A549 (cell line): ENCODE results near the gene ZNF724. TPM values are rescaled to one million over a fixed set of nuclear protein-coding genes. Genes with fewer than 3 reads are reported as not detected.
"Not testable (repeated sequence)": the region's sequence is repeated elsewhere in the genome, so short reads cannot be mapped to it uniquely, and the experiment has no call there.

Source experiments
- ATAC-seq, 2 experiments: fragments of 200-7000 bp in 1 of 2; fragments of >200 bp in 1 of 2; cut with Nextera tagmentation in 1 of 2; cut with Tn5 transposase in 1 of 2; 3 replicates each; pipeline versions ENCODE4 v1.8.0 to v1.9.1; 2018 to 2020; ENCODE audit warnings: mild to moderate bottlenecking in 1 of 2, moderate library complexity in 1 of 2
- CTCF ChIA-PET: fragments of 300-600 bp; sonication (Branson Sonifier 250); formaldehyde crosslinking; extraction: SDS; loops from one replicate; lab custom pipeline; 2021; ENCODE audit warnings: antibody characterized with exemption, inconsistent platforms; lab: Yijun Ruan, JAX
- POLR2A ChIA-PET: fragments of 350-600 bp; formaldehyde crosslinking; extraction: SDS; loops from one replicate; lab custom pipeline; 2021; ENCODE audit warnings: antibody characterized with exemption, inconsistent platforms; lab: Yijun Ruan, JAX
- DNase-seq, 2 experiments: peaks; one replicate each; pipeline versions ENCODE4 v3.0.0 to v3.0.0-alpha.2; 2011 to 2016; ENCODE audit warnings: low read depth in 1 of 2, low spot score in 1 of 2
- FAIRE-seq: peaks from 2 replicates; lab custom pipeline; 2011; peaks lifted over from hg19 to GRCh38; lab: Jason Lieb, UNC
- H3K27ac ChIP-seq, 2 experiments: fragments of >200 bp; sonication (Bioruptor Twin); formaldehyde crosslinking; 3 replicates each; pipeline ENCODE4 v1.5.1; 2016 to 2017
- H3K4me1 ChIP-seq: fragments of >200 bp; sonication (Bioruptor Twin); formaldehyde crosslinking; 3 replicates; pipeline ENCODE4 v1.6.1; 2016
- H3K4me2 ChIP-seq: fragments of >200 bp; sonication (Bioruptor Twin); formaldehyde crosslinking; 3 replicates; pipeline ENCODE4 v1.6.1; 2016
- H3K4me3 ChIP-seq: fragments of >200 bp; sonication (Bioruptor Twin); formaldehyde crosslinking; 3 replicates; pipeline ENCODE4 v1.5.1; 2016
- H3K9me3 ChIP-seq: fragments of >200 bp; sonication (Bioruptor Twin); formaldehyde crosslinking; 3 replicates; pipeline ENCODE4 v1.6.1; 2016
- MAFK ChIP-seq: fragments of 450-650 bp; IDR thresholded peaks from 2 replicates; pipeline ENCODE4 v1.6.1; 2014; ENCODE audit not compliant: partially characterized antibody
- NFE2L2 ChIP-seq: fragments of 150-350 bp; conservative IDR thresholded peaks from 2 replicates; pipeline ENCODE4 v1.6.1; 2014; ENCODE audit warnings: low read length
- POLR2A ChIP-seq: IDR thresholded peaks from 2 replicates; pipeline ENCODE4 v1.6.1; 2012; ENCODE audit warnings: mild to moderate bottlenecking, low read length
- RAD21 ChIP-seq, 2 experiments: fragments of >200 bp in 1 of 2; sonication (Bioruptor Twin) in 1 of 2; formaldehyde crosslinking in 1 of 2; IDR thresholded peaks in 1 of 2; conservative IDR thresholded peaks in 1 of 2; 2 replicates in 1 of 2; 3 replicates in 1 of 2; pipeline ENCODE4 v1.6.1; 2012 to 2018; ENCODE audit warnings: inconsistent platforms in 1 of 2
- RCOR1 ChIP-seq: fragments of 150-350 bp; IDR thresholded peaks from 2 replicates; pipeline ENCODE4 v1.6.1; 2014; ENCODE audit warnings: antibody characterized with exemption, low read length, low read depth
- SMC3 ChIP-seq: fragments of >200 bp; sonication (Bioruptor Twin); formaldehyde crosslinking; IDR thresholded peaks from 3 replicates; pipeline ENCODE4 v1.6.1; 2018; ENCODE audit warnings: inconsistent platforms
- SREBF2 ChIP-seq: fragments of 450-650 bp; IDR thresholded peaks from 2 replicates; pipeline ENCODE4 v1.6.1; 2014; ENCODE audit warnings: mild to moderate bottlenecking, moderate library complexity
- WGBS: methylation state at CpG from one replicate; pipeline ENCODE4 v1.1.6; 2017; ENCODE audit errors: missing lambda C conversion rate; 5-methylcytosine and 5-hydroxymethylcytosine counted together
- polyA plus RNA-seq, 4 experiments: library from polyadenylated mRNA; depleted of rRNA in 3 of 4; stranded (reverse); fragments of >200 nt; fragmentation: RNase III in 1 of 4; extraction: RNeasy Plus Mini Kit Qiagen cat#74134 plus additional on column Dnase treatment in 1 of 4; gene quantifications; 2 replicates in 3 of 4; 3 replicates in 1 of 4; pipeline ENCODE4 v1.2.3, GENCODE V29; 2011 to 2017
- TF ChIP-seq, protein P1 (sequence below): fragments of 200-600 bp; sonication (generic); IDR thresholded peaks from 2 replicates; pipeline ENCODE4 v1.6.1; 2016; ENCODE audit warnings: antibody characterized with exemption, mild to moderate bottlenecking, moderate library complexity
- TF ChIP-seq, protein P2 (sequence below): fragments of 250-450 bp; sonication (Bioruptor Pico); IDR thresholded peaks from 2 replicates; pipeline ENCODE4 v1.5.0; 2021; ENCODE audit warnings: mild to moderate bottlenecking, moderate library complexity, borderline replicate concordance

ZNF724 gene
- polyA plus RNA-seq, 2 of the 4 experiments (the other 2 are of a cell fraction): 1.4 to 1.8 TPM

DNA sequence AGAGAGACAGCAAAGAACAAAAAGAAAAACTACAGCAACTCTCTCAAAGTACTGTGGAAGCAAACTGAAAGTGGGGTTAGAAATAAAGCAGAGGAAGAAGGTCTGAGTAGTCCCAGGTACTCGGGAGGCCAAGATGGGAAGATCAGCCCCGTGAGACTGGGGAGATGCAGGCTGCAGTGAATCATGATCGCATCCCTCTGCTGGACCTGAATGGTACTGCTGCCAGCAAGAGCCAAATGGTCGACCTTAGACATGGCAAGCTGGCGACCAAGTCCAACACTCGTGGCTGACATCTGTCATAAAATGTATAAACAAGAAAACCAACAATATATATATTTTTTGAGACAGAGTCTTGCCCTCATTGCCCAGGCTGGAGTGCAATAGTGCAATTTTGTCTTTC lies 33.7 kb upstream of the ZNF724 start:
- CTCF ChIA-PET: interaction anchor here (0.8 kb wide), 1 partner anchor 14 kb away, joined by 3 read pairs; no protein-coding TSS in a partner anchor
- DNase-seq (peak in 1 of 2 experiments; percentile 61), ATAC-seq (peak; percentile 68 to 87; a peak in 4 of 6 replicates)
- no peak overlapping the region for H3K4me3 ChIP-seq
- 6% methylated on average over 6 of the region's 6 CpGs for WGBS
- no peak overlapping the region for H3K4me2 ChIP-seq
- no peaks in the 10 kb centered on the region for H3K4me1 ChIP-seq
- TF ChIP-seq, protein P1, sequence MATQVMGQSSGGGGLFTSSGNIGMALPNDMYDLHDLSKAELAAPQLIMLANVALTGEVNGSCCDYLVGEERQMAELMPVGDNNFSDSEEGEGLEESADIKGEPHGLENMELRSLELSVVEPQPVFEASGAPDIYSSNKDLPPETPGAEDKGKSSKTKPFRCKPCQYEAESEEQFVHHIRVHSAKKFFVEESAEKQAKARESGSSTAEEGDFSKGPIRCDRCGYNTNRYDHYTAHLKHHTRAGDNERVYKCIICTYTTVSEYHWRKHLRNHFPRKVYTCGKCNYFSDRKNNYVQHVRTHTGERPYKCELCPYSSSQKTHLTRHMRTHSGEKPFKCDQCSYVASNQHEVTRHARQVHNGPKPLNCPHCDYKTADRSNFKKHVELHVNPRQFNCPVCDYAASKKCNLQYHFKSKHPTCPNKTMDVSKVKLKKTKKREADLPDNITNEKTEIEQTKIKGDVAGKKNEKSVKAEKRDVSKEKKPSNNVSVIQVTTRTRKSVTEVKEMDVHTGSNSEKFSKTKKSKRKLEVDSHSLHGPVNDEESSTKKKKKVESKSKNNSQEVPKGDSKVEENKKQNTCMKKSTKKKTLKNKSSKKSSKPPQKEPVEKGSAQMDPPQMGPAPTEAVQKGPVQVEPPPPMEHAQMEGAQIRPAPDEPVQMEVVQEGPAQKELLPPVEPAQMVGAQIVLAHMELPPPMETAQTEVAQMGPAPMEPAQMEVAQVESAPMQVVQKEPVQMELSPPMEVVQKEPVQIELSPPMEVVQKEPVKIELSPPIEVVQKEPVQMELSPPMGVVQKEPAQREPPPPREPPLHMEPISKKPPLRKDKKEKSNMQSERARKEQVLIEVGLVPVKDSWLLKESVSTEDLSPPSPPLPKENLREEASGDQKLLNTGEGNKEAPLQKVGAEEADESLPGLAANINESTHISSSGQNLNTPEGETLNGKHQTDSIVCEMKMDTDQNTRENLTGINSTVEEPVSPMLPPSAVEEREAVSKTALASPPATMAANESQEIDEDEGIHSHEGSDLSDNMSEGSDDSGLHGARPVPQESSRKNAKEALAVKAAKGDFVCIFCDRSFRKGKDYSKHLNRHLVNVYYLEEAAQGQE: no peak
- TF ChIP-seq RAD21 (conservative IDR thresholded peaks at IDR 0.05 in 1 of 2, IDR thresholded peaks at IDR 0.05 in 1 of 2): peak in 1 of 2 experiments; percentile 14; a peak in 1 of 5 replicates
- TF ChIP-seq, all 56 proteins: peak for 1
- Histone ChIP-seq H3K27ac (no peak overlapping the region), H3K9me3 (peaks cover 25% of the 10 kb centered on the region)
- FAIRE-seq: no peak
- POLR2A ChIA-PET: no interaction called here

DNA sequence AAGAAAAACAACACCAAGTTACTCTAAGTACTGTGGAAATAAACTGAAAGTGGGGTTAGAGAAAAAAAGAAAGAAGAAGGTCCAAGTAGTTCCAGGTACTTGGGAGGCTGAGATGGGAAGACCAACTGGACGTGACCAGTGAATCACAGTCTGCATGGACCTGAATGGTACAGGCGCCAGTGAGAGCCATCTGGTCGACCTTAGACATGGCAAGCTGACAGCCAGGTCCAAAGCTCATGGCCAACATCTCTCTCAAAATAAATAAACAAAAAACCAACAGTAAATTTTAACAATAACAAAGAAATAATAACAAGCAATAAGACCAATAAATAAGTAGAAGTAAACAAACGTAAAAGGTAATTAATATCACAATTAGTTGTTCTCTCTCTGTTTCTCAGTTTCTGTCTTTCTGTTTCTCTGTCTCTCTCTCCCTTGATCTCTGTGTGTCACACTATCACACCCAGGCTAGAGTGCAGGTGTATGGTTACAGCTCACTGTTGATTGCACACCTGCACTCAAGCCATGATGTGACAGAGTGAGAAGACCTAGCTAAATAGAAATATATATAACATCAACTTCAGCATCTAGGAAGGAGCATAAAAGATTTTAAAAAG lies 31.6 kb upstream of the ZNF724 start:
- H3K9me3 ChIP-seq: peaks cover 21% of the 10 kb centered on the region
- no peak overlapping the region for H3K27ac ChIP-seq
- H3K4me1 ChIP-seq: no peaks in the 10 kb centered on the region
- H3K4me3 ChIP-seq: no peak overlapping the region
- no peak for FAIRE-seq
- H3K4me2 ChIP-seq: no peak overlapping the region
- WGBS: 5% methylated on average over 4 of the region's 4 CpGs
- DNase-seq: no peak
- ATAC-seq: no peak
- TF ChIP-seq NFE2L2 (no peak), SMC3 (no peak), SREBF2 (no peak), MAFK (no peak)
- TF ChIP-seq, protein P2, sequence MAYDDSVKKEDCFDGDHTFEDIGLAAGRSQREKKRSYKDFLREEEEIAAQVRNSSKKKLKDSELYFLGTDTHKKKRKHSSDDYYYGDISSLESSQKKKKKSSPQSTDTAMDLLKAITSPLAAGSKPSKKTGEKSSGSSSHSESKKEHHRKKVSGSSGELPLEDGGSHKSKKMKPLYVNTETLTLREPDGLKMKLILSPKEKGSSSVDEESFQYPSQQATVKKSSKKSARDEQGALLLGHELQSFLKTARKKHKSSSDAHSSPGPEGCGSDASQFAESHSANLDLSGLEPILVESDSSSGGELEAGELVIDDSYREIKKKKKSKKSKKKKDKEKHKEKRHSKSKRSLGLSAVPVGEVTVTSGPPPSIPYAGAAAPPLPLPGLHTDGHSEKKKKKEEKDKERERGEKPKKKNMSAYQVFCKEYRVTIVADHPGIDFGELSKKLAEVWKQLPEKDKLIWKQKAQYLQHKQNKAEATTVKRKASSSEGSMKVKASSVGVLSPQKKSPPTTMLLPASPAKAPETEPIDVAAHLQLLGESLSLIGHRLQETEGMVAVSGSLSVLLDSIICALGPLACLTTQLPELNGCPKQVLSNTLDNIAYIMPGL (CRISPR knock-in tag): no peak
- ChIA-PET CTCF (interaction anchor here (1.0 kb wide), 1 partner anchor 8 kb away, joined by 5 read pairs; no protein-coding TSS in a partner anchor), POLR2A (no interaction called here)

DNA sequence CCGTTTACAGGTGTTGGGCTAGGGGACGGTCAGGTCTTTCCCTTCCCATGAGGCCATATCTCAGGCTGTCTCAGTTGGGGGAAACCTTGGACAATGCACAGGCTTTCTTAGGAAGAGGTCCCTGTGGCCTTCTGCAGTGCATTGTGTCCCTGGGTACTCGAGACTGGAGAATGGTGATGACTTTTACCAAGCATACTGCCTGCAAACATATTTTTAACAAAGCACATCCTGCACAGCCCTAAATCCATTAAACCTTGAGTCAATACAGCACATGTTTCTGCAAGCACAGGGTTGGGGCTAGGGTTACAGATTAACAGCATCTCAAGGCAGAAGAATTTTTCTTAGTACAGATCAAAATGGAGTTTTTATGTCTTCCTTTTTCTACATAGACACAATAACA lies 27.9 kb upstream of the ZNF724 start:
- POLR2A ChIA-PET, FAIRE-seq, H3K27ac ChIP-seq, H3K4me1 ChIP-seq, H3K4me3 ChIP-seq, H3K4me2 ChIP-seq, DNase-seq, ATAC-seq, CTCF ChIA-PET: not testable (repeated sequence)
- 0% methylated on average over 3 of the region's 3 CpGs for WGBS
- H3K9me3 ChIP-seq: peaks cover 21% of the 10 kb centered on the region

DNA sequence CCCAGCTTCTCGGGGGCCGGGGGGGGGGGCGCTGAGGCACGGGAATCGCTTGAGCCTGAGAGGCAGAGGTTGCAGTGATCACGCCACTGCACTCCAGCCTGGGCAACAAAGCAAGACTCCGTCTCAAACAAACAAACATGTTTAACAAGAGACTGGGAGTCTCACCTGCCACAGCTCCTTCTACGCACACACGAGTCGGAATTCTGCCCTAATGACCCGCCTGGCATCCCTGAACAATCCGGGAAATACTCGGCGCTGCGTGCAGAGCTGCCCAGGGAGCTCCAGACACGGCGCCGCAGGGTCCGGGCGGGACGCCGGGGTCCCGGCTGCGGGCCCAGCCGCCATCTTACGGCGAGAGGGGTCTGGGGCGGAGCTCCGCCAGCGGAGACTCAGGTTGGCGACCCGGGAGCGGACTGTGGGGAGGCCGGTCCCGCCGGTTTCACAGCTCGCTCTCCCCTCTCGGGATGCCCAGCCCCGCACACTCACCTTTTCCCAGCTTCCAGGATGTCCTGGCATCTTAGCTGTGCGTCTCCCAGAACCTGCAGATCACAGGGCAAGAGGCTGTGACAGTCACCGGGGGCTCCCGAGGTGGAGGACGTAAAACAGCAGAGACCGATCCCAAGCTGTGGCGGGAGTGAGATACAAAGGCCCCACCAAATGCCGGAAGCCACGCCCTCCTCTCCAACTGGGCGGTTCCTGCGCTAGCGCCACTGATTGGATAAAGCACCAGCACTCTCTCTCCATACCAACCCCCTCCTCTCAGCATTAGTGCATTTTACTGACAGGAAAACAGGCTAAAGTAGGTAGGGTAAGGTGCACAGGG lies 23.6 kb upstream of the ZNF724 start:
- DNase-seq (peak; percentile 53 to 82), FAIRE-seq (no peak), ATAC-seq (peak; percentile 100)
- ChIA-PET POLR2A (interaction anchor here (0.6 to 1.6 kb wide), 3 partner anchors 9 to 24 kb away, joined by 3 to 20 read pairs (median 3); partner anchors contain the start of gene ZNF724), CTCF (interaction anchor here (0.6 to 1.3 kb wide), 2 partner anchors 8 to 136 kb away, joined by 3 to 5 read pairs; no protein-coding TSS in a partner anchor)
- no peaks in the 10 kb centered on the region for H3K4me1 ChIP-seq
- H3K9me3 ChIP-seq: peaks cover 18% of the 10 kb centered on the region; the same call in 1 of the 3 replicates
- H3K27ac ChIP-seq: peak overlapping the region; percentile 34 to 63
- peak overlapping the region; percentile 62 for H3K4me3 ChIP-seq
- peak overlapping the region; percentile 75 for H3K4me2 ChIP-seq
- TF ChIP-seq POLR2A: peak; percentile 30
- TF ChIP-seq RCOR1: no peak
- TF ChIP-seq, protein P2 (CRISPR knock-in tag): no peak
- 6% methylated on average over 38 of the region's 50 CpGs for WGBS
